Breast epithelium (tissue), 3 donors: ENCODE data around the gene FLT4.

Experiments used
- POLR2A ChIP-seq: fragments of 450-650 bp; IDR thresholded peaks from one replicate; pipeline ENCODE4 v1.6.1; 2016; ENCODE audit warnings: antibody characterized with exemption, mild to moderate bottlenecking, moderate library complexity
- TF ChIP-seq, protein P1 (sequence below), 3 donors: fragments of 450-650 bp; IDR thresholded peaks; one replicate each; pipeline ENCODE4 v1.5.1; 2016 to 2017; ENCODE audit warnings: antibody characterized with exemption in 3 of 3, mild to moderate bottlenecking in 3 of 3, moderate library complexity in 3 of 3

DNA sequence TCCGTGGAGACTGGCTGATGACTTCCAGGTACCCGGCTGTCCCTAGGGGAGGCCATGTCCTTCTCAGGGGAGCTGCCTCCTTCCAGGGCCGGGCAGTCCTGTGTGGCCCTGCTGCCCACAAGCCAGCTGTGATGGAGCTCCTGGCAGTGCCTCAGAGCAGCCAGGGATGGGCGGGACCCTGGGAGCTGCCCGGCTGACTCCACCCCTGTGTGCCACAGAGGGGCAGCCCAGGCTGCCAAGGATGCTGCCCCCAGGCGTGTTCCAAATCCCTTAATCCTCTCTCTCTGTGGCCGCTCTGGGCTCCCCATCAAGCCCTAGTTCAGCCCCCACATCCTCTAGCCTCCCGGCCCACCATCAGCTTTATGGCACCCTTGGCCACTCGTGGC is 51.1 kb downstream of the FLT4 start:
- TF ChIP-seq, protein P1, sequence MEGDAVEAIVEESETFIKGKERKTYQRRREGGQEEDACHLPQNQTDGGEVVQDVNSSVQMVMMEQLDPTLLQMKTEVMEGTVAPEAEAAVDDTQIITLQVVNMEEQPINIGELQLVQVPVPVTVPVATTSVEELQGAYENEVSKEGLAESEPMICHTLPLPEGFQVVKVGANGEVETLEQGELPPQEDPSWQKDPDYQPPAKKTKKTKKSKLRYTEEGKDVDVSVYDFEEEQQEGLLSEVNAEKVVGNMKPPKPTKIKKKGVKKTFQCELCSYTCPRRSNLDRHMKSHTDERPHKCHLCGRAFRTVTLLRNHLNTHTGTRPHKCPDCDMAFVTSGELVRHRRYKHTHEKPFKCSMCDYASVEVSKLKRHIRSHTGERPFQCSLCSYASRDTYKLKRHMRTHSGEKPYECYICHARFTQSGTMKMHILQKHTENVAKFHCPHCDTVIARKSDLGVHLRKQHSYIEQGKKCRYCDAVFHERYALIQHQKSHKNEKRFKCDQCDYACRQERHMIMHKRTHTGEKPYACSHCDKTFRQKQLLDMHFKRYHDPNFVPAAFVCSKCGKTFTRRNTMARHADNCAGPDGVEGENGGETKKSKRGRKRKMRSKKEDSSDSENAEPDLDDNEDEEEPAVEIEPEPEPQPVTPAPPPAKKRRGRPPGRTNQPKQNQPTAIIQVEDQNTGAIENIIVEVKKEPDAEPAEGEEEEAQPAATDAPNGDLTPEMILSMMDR (IDR thresholded peaks at IDR 0.05) = no peak
- no peak for TF ChIP-seq POLR2A
